LNCAP (cell line): ENCODE data around the gene BICD1.

Source experiments
- CTCF ChIP-seq: fragments of 450-650 bp; IDR thresholded peaks from 2 replicates; pipeline ENCODE4 v1.5.1; 2017; ENCODE audit warnings: mild to moderate bottlenecking

BICD1 gene

GRCh38 chr12:32134101-32134888, 27.6 kb downstream of the BICD1 start:
- TF ChIP-seq CTCF: no peak

- TF ChIP-seq CTCF: no peak
Measured at GRCh38 chr12:32135967-32136366, 29.3 kb downstream of the BICD1 start.

- TF ChIP-seq CTCF: no peak
Measured at GRCh38 chr12:32136404-32136803, 29.8 kb downstream of the BICD1 start.

GRCh38 chr12:32139064-32139421, 32.4 kb downstream of the BICD1 start:
- no peak for TF ChIP-seq CTCF

GRCh38 chr12:32140877-32141276, 34.2 kb downstream of the BICD1 start:
- TF ChIP-seq CTCF: no peak

GRCh38 chr12:32145096-32145495, 38.4 kb downstream of the BICD1 start:
- TF ChIP-seq CTCF: no peak

- TF ChIP-seq CTCF: no peak
Measured at GRCh38 chr12:32146074-32146873, 39.6 kb downstream of the BICD1 start.
